Mammary microvascular endothelial cell (primary cell): ENCODE measurements around the gene ZNF607. TPM values are rescaled to one million over a fixed set of nuclear protein-coding genes. Genes with fewer than 3 reads are reported as not detected.

Experiments used
- total RNA-seq: library from RNA; depleted of rRNA; stranded (reverse); fragments of >200 nt; gene quantifications from 2 replicates; pipeline ENCODE4 v1.2.3, GENCODE V29; 2015

Gene ZNF607
- total RNA-seq: 1.4 and 4.3 TPM in 2 replicates

DNA sequence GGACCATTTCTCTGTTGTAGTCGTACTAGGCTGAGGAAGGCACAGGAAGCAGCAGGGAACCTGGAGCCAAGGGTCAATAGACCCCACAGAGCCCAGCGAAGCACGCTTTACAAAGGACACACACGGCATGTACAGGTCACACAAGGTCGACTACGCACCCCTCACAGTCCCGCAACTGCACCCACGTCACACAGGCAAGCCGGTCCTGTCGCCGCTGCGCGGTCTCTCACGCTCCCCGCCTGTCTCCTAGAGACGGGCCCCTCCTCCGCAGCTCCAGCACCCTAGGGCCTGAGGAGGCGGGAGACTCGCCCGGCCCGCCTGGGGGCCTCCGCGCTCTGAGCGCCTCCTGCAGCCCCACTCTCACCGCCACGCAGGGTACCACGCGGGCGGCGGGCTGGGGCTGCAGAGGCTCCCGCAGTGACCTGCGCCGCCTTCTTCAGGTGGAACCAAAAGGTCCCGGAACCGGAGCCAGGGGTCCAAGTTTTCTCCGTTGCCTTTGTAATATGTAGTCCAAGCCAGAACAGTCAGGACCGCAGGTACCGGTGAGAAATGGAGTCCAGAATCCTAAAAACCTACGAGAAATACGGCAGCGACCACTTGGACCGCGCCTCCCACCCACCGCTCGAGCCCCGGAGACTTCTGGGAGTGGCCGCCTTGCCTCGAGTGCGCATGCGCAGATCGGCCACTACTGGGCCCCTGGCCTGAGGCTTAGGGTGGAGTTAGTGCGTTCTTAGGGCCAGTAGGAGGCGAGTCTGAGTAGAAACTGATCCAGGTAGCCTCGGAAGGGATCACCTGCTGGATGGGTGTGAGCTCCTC is at the start of gene ZNF607:
TSS of gene ZNF607 (minus strand) at position 651 of the 816 bp plus-strand sequence. CDS start 8,143 bp downstream, outside the sequence.

DNA sequence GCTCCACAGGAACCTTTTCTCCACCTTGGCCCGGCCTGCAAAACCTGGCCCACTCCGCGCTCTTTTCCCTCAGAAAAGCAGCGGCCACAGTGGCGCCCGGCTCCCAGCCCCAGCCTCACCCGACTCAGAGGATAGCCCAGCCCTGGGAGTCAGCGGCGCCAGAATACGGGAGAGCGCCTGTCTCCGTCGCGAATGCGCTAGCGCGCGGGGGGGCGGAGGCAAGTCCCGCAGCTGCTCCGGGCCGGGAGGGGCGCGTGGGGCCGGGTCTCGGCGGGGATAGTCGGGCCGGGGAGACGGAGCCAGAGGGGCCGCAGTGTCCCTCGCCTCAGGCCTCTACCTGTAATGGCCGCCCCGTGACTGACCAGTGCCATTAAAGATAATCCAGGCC is 64.3 kb downstream of the ZNF607 start, which contains the start of gene ZFP30:
TSS of gene ZFP30 (minus strand) at position 165 of the 388 bp plus-strand sequence. CDS start 7,643 bp downstream, outside the sequence.

Other genes starting within 250 kb of the ZNF607 start
- gene ZNF793, start 212.8 kb downstream of the ZNF607 start, total RNA-seq: 0.34 and 0.73 TPM in 2 replicates
- 1.6 and 1.8 TPM in 2 replicates for gene ZNF571, start 125.0 kb downstream of the ZNF607 start, total RNA-seq
- gene ZNF540, start 124.9 kb downstream of the ZNF607 start, total RNA-seq: 1.4 TPM in 1 of 2 replicates, not detected in the other
- gene ZFP30, start 64.3 kb downstream of the ZNF607 start, total RNA-seq: 6.1 and 12.3 TPM in 2 replicates
- gene ZNF573, start 59.8 kb upstream of the ZNF607 start, total RNA-seq: 3.0 and 5.1 TPM in 2 replicates
- not detected in 2 replicates for gene WDR87, start 186.8 kb upstream of the ZNF607 start, total RNA-seq
- gene SIPA1L3, start 187.4 kb upstream of the ZNF607 start, total RNA-seq: 23.6 and 27.4 TPM in 2 replicates